ENCODE measurements around the gene STK32B. TPM values are rescaled to one million over a fixed set of nuclear protein-coding genes. Genes with fewer than 3 reads are reported as not detected.
A peak's percentile ranks its signal among the peaks of the same experiment; 100 is the strongest.
"Not testable (repeated sequence)": the region's sequence is repeated elsewhere in the genome, so short reads cannot be mapped to it uniquely, and the experiment has no call there.

The STK32B gene
- total and polyA plus RNA-seq, 12 donors: 0.16 to 6.8 (median 0.52) TPM

- Histone ChIP-seq H3K27me3 (peaks cover 14% of the 10 kb centered on the region), H3K9me3 (replicated peaks in 1 of 3) (no peaks in the 10 kb centered on the region), H3K4me1 (replicated peaks in 1 of 2) (no peaks in the 10 kb centered on the region), H3K4me3 (no peak overlapping the region), H3K36me3 (replicated peaks in 1 of 2) (no peaks in the 10 kb centered on the region), H3K27ac (no peak overlapping the region)
- 83 to 93% (median 87%) methylated on average over 3 to 8 of the region's 8 CpGs for WGBS, 4 donors
- no peak for TF ChIP-seq POLR2A (IDR thresholded peaks at IDR 0.05)
- TF ChIP-seq, protein P1, sequence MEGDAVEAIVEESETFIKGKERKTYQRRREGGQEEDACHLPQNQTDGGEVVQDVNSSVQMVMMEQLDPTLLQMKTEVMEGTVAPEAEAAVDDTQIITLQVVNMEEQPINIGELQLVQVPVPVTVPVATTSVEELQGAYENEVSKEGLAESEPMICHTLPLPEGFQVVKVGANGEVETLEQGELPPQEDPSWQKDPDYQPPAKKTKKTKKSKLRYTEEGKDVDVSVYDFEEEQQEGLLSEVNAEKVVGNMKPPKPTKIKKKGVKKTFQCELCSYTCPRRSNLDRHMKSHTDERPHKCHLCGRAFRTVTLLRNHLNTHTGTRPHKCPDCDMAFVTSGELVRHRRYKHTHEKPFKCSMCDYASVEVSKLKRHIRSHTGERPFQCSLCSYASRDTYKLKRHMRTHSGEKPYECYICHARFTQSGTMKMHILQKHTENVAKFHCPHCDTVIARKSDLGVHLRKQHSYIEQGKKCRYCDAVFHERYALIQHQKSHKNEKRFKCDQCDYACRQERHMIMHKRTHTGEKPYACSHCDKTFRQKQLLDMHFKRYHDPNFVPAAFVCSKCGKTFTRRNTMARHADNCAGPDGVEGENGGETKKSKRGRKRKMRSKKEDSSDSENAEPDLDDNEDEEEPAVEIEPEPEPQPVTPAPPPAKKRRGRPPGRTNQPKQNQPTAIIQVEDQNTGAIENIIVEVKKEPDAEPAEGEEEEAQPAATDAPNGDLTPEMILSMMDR (IDR thresholded peaks at IDR 0.05): no peak
- peak in 1 of 7 donors; percentile 20 for DNase-seq
- intact Hi-C loops (cut with DNase I): no loop called here
These were observed 46.8 kb upstream of the STK32B start for GRCh38 chr4:5004496-5004895.

DNA sequence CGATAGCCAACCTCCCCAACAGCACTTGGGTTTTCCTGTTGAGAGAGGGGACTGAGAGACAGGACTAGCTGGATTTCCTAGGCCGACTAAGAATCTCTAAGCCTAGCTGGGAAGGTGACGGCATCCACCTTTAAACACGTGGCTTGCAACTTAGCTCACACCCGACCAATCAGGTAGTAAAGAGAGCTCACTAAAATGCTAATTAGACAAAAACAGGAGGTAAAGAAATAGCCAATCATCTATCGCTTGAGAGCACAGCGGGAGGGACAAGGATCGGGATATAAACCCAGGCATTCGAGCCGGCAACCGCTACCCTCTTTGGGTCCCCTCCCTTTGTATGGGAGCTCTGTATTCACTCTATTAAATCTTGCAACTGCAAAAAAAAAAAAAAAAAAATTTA is 44.3 kb upstream of the STK32B start:
- H3K27me3 ChIP-seq: peaks cover 14% of the 10 kb centered on the region
- H3K4me3 ChIP-seq; H3K4me1 ChIP-seq (replicated peaks in 1 of 2); DNase-seq; H3K9me3 ChIP-seq (replicated peaks in 1 of 3); intact Hi-C loops (cut with DNase I); H3K27ac ChIP-seq; H3K36me3 ChIP-seq (replicated peaks in 1 of 2): not testable (repeated sequence)
- 73 to 82% (median 77%) methylated on average over 11 of the region's 11 CpGs for WGBS, 4 donors

- DNase-seq: no peak
- intact Hi-C loops (cut with DNase I): no loop called here
- no peaks in the 10 kb centered on the region for H3K36me3 ChIP-seq (replicated peaks in 1 of 2)
- H3K4me3 ChIP-seq: no peak overlapping the region
- TF ChIP-seq, protein P1 (IDR thresholded peaks at IDR 0.05): no peak
- TF ChIP-seq POLR2A (IDR thresholded peaks at IDR 0.05): no peak
- WGBS, 4 donors: 83 to 88% (median 88%) methylated on average over 3 of the region's 3 CpGs
- no peak overlapping the region for H3K27ac ChIP-seq
- no peaks in the 10 kb centered on the region for H3K9me3 ChIP-seq (replicated peaks in 1 of 3)
- H3K27me3 ChIP-seq: no peaks in the 10 kb centered on the region
- H3K4me1 ChIP-seq (replicated peaks in 1 of 2): no peaks in the 10 kb centered on the region
These were observed 41.5 kb upstream of the STK32B start for GRCh38 chr4:5009796-5010195.

GRCh38 chr4:5010984-5011383 is 40.3 kb upstream of the STK32B start:
- H3K36me3 ChIP-seq (replicated peaks in 1 of 2): no peaks in the 10 kb centered on the region
- TF ChIP-seq POLR2A (IDR thresholded peaks at IDR 0.05): no peak
- TF ChIP-seq, protein P1 (IDR thresholded peaks at IDR 0.05): no peak
- no peak overlapping the region for H3K27ac ChIP-seq

DNA sequence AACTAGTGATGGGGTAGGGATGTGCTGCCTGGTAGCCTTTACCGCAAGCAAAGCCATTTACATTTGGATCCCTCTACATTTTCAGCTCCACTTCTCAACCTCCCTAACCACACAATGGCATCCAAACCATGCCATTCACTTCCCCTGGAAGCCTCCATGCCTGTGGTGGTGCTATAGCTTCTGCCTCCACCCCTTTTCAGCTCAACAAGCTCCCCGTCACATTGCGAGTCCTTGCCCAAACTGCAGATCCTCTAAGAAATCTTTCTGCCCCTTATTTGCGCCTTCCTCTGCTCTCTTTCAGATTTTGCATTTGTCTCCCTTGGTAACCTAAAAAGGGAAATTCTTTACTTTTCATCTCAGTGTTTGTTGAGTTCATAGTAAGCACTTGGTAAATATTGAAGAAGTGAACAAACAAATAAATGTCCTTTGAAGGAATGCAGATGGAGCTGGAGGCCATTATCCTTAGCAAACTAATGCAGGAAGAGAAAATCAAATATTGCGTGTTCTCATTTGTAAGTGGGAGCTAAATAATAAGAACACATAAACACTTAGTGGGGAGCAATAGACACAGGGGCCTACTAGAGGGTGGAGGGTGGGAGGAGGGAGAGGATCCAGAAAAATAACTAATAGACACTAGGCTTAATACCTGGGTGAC is 38.9 kb upstream of the STK32B start:
- TF ChIP-seq POLR2A (IDR thresholded peaks at IDR 0.05): no peak
- TF ChIP-seq, protein P1 (IDR thresholded peaks at IDR 0.05): no peak
- no peaks in the 10 kb centered on the region for H3K36me3 ChIP-seq (replicated peaks in 1 of 2)
- no peaks in the 10 kb centered on the region for H3K9me3 ChIP-seq (replicated peaks in 1 of 3)
- no peak overlapping the region for H3K4me3 ChIP-seq
- no peaks in the 10 kb centered on the region for H3K4me1 ChIP-seq (replicated peaks in 1 of 2)
- no peak overlapping the region for H3K27ac ChIP-seq
- WGBS, 4 donors: 83 to 92% (median 89%) methylated on average over 5 of the region's 5 CpGs
- peaks cover 3% of the 10 kb centered on the region for H3K27me3 ChIP-seq
- intact Hi-C loops (cut with DNase I): no loop called here
- no peak for DNase-seq

More at GRCh38 chr4:5010984-5011383, 40.3 kb upstream of the STK32B start:
- DNase-seq: no peak
- no peaks in the 10 kb centered on the region for H3K4me1 ChIP-seq (replicated peaks in 1 of 2)
- no peak overlapping the region for H3K4me3 ChIP-seq
- H3K9me3 ChIP-seq (replicated peaks in 1 of 3): no peaks in the 10 kb centered on the region
- intact Hi-C loops (cut with DNase I): no loop called here
- WGBS, 4 donors: 84 to 91% (median 87%) methylated on average over 2 of the region's 2 CpGs
- no peaks in the 10 kb centered on the region for H3K27me3 ChIP-seq
